Globus pallidus (tissue), 1 donor: ENCODE data around the gene PARM1.

Source experiments
- DNase-seq: peaks from one replicate; pipeline ENCODE4 v3.0.0-alpha.2; 2015; ENCODE audit warnings: low spot score

Gene PARM1

GRCh38 chr4:74942251-74942917 lies 9.5 kb downstream of the PARM1 start:
- no peak for DNase-seq

- DNase-seq, result no peak
Measured at GRCh38 chr4:74942918-74943253, 10.0 kb downstream of the PARM1 start.

- DNase-seq, result no peak
Measured at GRCh38 chr4:74944354-74944793, 11.5 kb downstream of the PARM1 start.

GRCh38 chr4:74946196-74946595 lies 13.3 kb downstream of the PARM1 start:
- no peak for DNase-seq

- no peak for DNase-seq
Measured at GRCh38 chr4:74947798-74948197, 14.9 kb downstream of the PARM1 start.

- no peak for DNase-seq
Measured at GRCh38 chr4:74948236-74948635, 15.3 kb downstream of the PARM1 start.

GRCh38 chr4:74950200-74950599 lies 17.3 kb downstream of the PARM1 start:
- no peak for DNase-seq

GRCh38 chr4:74950882-74951281 lies 18.0 kb downstream of the PARM1 start:
- no peak for DNase-seq

- no peak for DNase-seq
Measured at GRCh38 chr4:74953647-74954046, 20.7 kb downstream of the PARM1 start.

GRCh38 chr4:74958881-74959280 lies 26.0 kb downstream of the PARM1 start:
- no peak for DNase-seq

GRCh38 chr4:74961230-74961629 lies 28.3 kb downstream of the PARM1 start:
- no peak for DNase-seq

GRCh38 chr4:74962584-74962983 lies 29.7 kb downstream of the PARM1 start:
- no peak for DNase-seq

- no peak for DNase-seq
Measured at GRCh38 chr4:74964311-74964710, 31.4 kb downstream of the PARM1 start.

- DNase-seq, result no peak
Measured at GRCh38 chr4:74967324-74967723, 34.4 kb downstream of the PARM1 start.

- DNase-seq, result no peak
Measured at GRCh38 chr4:74968456-74969164, 35.7 kb downstream of the PARM1 start.

- DNase-seq, result no peak
Measured at GRCh38 chr4:74969507-74970474, 36.9 kb downstream of the PARM1 start.

GRCh38 chr4:74970577-74970976 lies 37.7 kb downstream of the PARM1 start:
- DNase-seq, result no peak

- DNase-seq, result no peak
Measured at GRCh38 chr4:74971862-74972261, 38.9 kb downstream of the PARM1 start.

- no peak for DNase-seq
Measured at GRCh38 chr4:74975082-74975481, 42.2 kb downstream of the PARM1 start.

GRCh38 chr4:74975848-74976824 lies 43.2 kb downstream of the PARM1 start:
- no peak for DNase-seq

GRCh38 chr4:74982546-74983252 lies 49.8 kb downstream of the PARM1 start:
- no peak for DNase-seq
